ENCODE results near the gene NLGN1. TPM values are rescaled to one million over a fixed set of nuclear protein-coding genes. Genes with fewer than 3 reads are reported as not detected.

The NLGN1 gene
- total and polyA plus RNA-seq, 2 of the 8 experiments (the other 6 are each of a cell fraction or from before 2014, with no cell fraction given) = 7.8 to 14.8 TPM

GRCh38 chr3:173403376-173403775 is 5.8 kb downstream of the NLGN1 start:
- Histone ChIP-seq H3K4ac (replicated peaks; ENCODE audit: insufficient read length, low read depth, low read length) (no peak overlapping the region), H4K8ac (ENCODE audit: extremely low read depth, insufficient read depth, low read length) (no peak overlapping the region), H3K4me1 (replicated peaks in 1 of 4; ENCODE audit: control insufficient read depth in 3 of 4, insufficient read depth in 4 of 4, low read length in 3 of 4) (no peaks in the 10 kb centered on the region; a peak in 1 of 7 replicates), H3K27me3 (replicated peaks in 1 of 4; ENCODE audit: control insufficient read depth in 3 of 4, extremely low read depth in 1 of 4, insufficient read depth in 3 of 4, low read length in 3 of 4) (no peaks in the 10 kb centered on the region), H4K91ac (replicated peaks; ENCODE audit: insufficient read length, low read length) (no peak overlapping the region), H3K9me3 (ENCODE audit: insufficient read depth in 2 of 2, low read depth in 1 of 2, low read length in 1 of 2) (no peaks in the 10 kb centered on the region), H3K4me3 (ENCODE audit: extremely low read depth in 1 of 4, insufficient read depth in 2 of 4, low read depth in 3 of 4, low read length in 4 of 4) (no peak overlapping the region), H4K5ac (ENCODE audit: insufficient read length, low read depth, low read length) (no peak overlapping the region), H3K14ac (ENCODE audit: insufficient read length) (no peak overlapping the region), H3K79me2 (ENCODE audit: control insufficient read depth in 1 of 2, insufficient read depth in 2 of 2, low read length in 2 of 2) (peaks cover 0 to 8% of the 10 kb centered on the region in 2 experiments; a peak in 2 of 4 replicates), H3K56ac (replicated peaks; ENCODE audit: insufficient read length, low read depth, low read length) (no peak overlapping the region), H4K20me1 (replicated peaks in 1 of 2; ENCODE audit: control insufficient read depth in 1 of 2, insufficient read depth in 2 of 2, low read length in 2 of 2) (no peaks in the 10 kb centered on the region), H2BK120ac (replicated peaks; ENCODE audit: low read depth, low read length) (no peak overlapping the region), H3K9ac (replicated peaks in 1 of 4; ENCODE audit: extremely low read depth in 1 of 4, low read depth in 3 of 4, low read length in 3 of 4) (no peak overlapping the region), H3K36me3 (ENCODE audit: control insufficient read depth in 2 of 4, insufficient read depth in 4 of 4, low read length in 3 of 4) (no peaks in the 10 kb centered on the region), H3K23ac (ENCODE audit: insufficient read length) (no peak overlapping the region), H2AFZ (ENCODE audit: low read length) (no peak overlapping the region), H2BK5ac (ENCODE audit: low read depth, low read length) (no peak overlapping the region), H3K4me2 (ENCODE audit: insufficient read depth in 1 of 2, low read depth in 2 of 2, low read length in 2 of 2) (no peak overlapping the region), H3K23me2 (ENCODE audit: low read depth, low read length) (no peaks in the 10 kb centered on the region), H2AK5ac (ENCODE audit: low read depth, low read length) (no peak overlapping the region), H3K18ac (ENCODE audit: extremely low read depth, low read length) (no peak overlapping the region), H3K79me1 (ENCODE audit: low read depth, low read length) (no peaks in the 10 kb centered on the region), H3K27ac (ENCODE audit: low read depth, low read length) (no peak overlapping the region), H2BK12ac (ENCODE audit: low read depth, low read length) (no peak overlapping the region), H2BK20ac (ENCODE audit: low read length) (no peak overlapping the region), H2BK15ac (ENCODE audit: low read length) (no peak overlapping the region)
- FAIRE-seq = no peak
- 92% methylated on average over 1 of the region's 1 CpG; no CpG with 5 or more reads in 1 of the 2 experiments for WGBS, 2 experiments (ENCODE audit: extremely low coverage in 1 of 2, insufficient coverage in 1 of 2, insufficient read length in 1 of 2, insufficient replicate concordance in 2 of 2, low coverage in 1 of 2, low lambda C conversion rate in 2 of 2, missing lambda C conversion rate in 1 of 2)
- ChIA-PET CTCF (ENCODE audit: partially characterized antibody) (no interaction called here), POLR2A (ENCODE audit: partially characterized antibody) (no interaction called here)
- TF ChIP-seq CHD2 (IDR thresholded peaks at IDR 0.05; ENCODE audit: low read length) (no peak), CBX5 (IDR thresholded peaks at IDR 0.05; ENCODE audit: low read depth, low read length) (no peak), CBX8 (IDR thresholded peaks at IDR 0.05; ENCODE audit: borderline replicate concordance, low read depth, low read length) (no peak), GABPA (IDR thresholded peaks at IDR 0.05; ENCODE audit: borderline replicate concordance, insufficient read depth, low read length) (no peak), TCF12 (IDR thresholded peaks at IDR 0.05; ENCODE audit: low read depth, low read length) (no peak), HDAC6 (IDR thresholded peaks at IDR 0.05; ENCODE audit: low read depth, low read length) (no peak), BCL11A (IDR thresholded peaks at IDR 0.05; ENCODE audit: low read depth in 2 of 2, low read length in 2 of 2) (no peak), ATF2 (IDR thresholded peaks at IDR 0.05; ENCODE audit: low read length) (no peak), ATF3 (IDR thresholded peaks at IDR 0.05; ENCODE audit: insufficient read depth, low read depth, low read length) (no peak), JUND (IDR thresholded peaks at IDR 0.05; ENCODE audit: low read length) (no peak)
- no peak for DNase-seq (ENCODE audit: low read depth in 1 of 2, low spot score in 2 of 2)
